WTC11 (cell line): Measurements from ENCODE around the gene RPL13A.

ENCODE experiments used
- GRHL2 ChIP-seq: fragments of 250-450 bp; sonication (Bioruptor Pico); IDR thresholded peaks from 2 replicates; pipeline ENCODE4 v1.8.0; 2022; ENCODE audit warnings: mild to moderate bottlenecking, moderate library complexity; ENCODE audit not compliant: insufficient replicate concordance, severe bottlenecking
- NR3C1 ChIP-seq: sonication (generic); formaldehyde crosslinking; conservative IDR thresholded peaks from 2 replicates; pipeline ENCODE4 v1.8.1; 2023; ENCODE audit warnings: low read depth, mild to moderate bottlenecking, missing genetic modification reagents
- TCF7 ChIP-seq: sonication (generic); formaldehyde crosslinking; IDR thresholded peaks from 2 replicates; pipeline ENCODE4 v1.8.0; 2022; ENCODE audit warnings: mild to moderate bottlenecking, low read depth, missing genetic modification reagents, moderate library complexity
- ZBTB21 ChIP-seq: sonication (generic); formaldehyde crosslinking; IDR thresholded peaks from 2 replicates; pipeline ENCODE4 v1.8.1; 2023; ENCODE audit warnings: mild to moderate bottlenecking, missing genetic modification reagents, borderline replicate concordance
- ZNF317 ChIP-seq: sonication (generic); formaldehyde crosslinking; IDR thresholded peaks from 2 replicates; pipeline ENCODE4 v1.8.1; 2023; ENCODE audit warnings: low read depth, mild to moderate bottlenecking, moderate library complexity, missing genetic modification reagents, borderline replicate concordance
- TF ChIP-seq, protein P1 (sequence below): fragments of 200-600 bp; IDR thresholded peaks from 2 replicates; pipeline ENCODE4 v1.8.0; 2022; ENCODE audit warnings: antibody characterized with exemption
- TF ChIP-seq, protein P2 (sequence below): sonication (generic); formaldehyde crosslinking; IDR thresholded peaks from 2 replicates; pipeline ENCODE4 v1.8.0; 2022; ENCODE audit warnings: mild to moderate bottlenecking, missing genetic modification reagents
- TF ChIP-seq, protein P3 (sequence below): sonication (generic); formaldehyde crosslinking; IDR thresholded peaks from 2 replicates; pipeline ENCODE4 v1.8.1; 2023; ENCODE audit warnings: mild to moderate bottlenecking, missing genetic modification reagents, moderate library complexity

DNA sequence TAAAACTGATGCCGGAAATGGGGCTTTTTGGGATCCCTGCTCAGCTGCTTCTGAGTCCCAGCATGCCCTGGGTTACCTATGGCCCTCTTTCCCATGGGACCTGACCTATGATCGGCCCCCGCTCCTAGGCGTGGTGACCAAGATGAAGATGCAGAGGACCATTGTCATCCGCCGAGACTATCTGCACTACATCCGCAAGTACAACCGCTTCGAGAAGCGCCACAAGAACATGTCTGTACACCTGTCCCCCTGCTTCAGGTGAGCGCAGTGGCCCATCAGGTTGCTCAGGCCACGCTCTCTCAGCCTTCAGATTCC, 10.3 kb downstream of the RPL13A start:
- TF ChIP-seq, protein P1, sequence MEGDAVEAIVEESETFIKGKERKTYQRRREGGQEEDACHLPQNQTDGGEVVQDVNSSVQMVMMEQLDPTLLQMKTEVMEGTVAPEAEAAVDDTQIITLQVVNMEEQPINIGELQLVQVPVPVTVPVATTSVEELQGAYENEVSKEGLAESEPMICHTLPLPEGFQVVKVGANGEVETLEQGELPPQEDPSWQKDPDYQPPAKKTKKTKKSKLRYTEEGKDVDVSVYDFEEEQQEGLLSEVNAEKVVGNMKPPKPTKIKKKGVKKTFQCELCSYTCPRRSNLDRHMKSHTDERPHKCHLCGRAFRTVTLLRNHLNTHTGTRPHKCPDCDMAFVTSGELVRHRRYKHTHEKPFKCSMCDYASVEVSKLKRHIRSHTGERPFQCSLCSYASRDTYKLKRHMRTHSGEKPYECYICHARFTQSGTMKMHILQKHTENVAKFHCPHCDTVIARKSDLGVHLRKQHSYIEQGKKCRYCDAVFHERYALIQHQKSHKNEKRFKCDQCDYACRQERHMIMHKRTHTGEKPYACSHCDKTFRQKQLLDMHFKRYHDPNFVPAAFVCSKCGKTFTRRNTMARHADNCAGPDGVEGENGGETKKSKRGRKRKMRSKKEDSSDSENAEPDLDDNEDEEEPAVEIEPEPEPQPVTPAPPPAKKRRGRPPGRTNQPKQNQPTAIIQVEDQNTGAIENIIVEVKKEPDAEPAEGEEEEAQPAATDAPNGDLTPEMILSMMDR: no peak
- no peak for TF ChIP-seq TCF7 (CRISPR knock-in tag)
- TF ChIP-seq, protein P2, sequence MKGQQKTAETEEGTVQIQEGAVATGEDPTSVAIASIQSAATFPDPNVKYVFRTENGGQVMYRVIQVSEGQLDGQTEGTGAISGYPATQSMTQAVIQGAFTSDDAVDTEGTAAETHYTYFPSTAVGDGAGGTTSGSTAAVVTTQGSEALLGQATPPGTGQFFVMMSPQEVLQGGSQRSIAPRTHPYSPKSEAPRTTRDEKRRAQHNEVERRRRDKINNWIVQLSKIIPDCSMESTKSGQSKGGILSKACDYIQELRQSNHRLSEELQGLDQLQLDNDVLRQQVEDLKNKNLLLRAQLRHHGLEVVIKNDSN (CRISPR knock-in tag): no peak
- no peak for TF ChIP-seq ZBTB21
- TF ChIP-seq, protein P3, sequence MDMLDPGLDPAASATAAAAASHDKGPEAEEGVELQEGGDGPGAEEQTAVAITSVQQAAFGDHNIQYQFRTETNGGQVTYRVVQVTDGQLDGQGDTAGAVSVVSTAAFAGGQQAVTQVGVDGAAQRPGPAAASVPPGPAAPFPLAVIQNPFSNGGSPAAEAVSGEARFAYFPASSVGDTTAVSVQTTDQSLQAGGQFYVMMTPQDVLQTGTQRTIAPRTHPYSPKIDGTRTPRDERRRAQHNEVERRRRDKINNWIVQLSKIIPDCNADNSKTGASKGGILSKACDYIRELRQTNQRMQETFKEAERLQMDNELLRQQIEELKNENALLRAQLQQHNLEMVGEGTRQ (CRISPR knock-in tag): no peak
- TF ChIP-seq NR3C1 (CRISPR knock-in tag): no peak
- TF ChIP-seq GRHL2 (CRISPR knock-in tag): no peak
- TF ChIP-seq ZNF317 (CRISPR knock-in tag): no peak
